ENCODE data around the gene PAWR. TPM values are rescaled to one million over a fixed set of nuclear protein-coding genes. Genes with fewer than 3 reads are reported as not detected.

Gene PAWR, protein sequence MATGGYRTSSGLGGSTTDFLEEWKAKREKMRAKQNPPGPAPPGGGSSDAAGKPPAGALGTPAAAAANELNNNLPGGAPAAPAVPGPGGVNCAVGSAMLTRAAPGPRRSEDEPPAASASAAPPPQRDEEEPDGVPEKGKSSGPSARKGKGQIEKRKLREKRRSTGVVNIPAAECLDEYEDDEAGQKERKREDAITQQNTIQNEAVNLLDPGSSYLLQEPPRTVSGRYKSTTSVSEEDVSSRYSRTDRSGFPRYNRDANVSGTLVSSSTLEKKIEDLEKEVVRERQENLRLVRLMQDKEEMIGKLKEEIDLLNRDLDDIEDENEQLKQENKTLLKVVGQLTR
- 11.4 and 20.8 TPM in 2 replicates for total RNA-seq

GRCh38 chr12:79690638-79691510, at the start of gene PAWR:
Gene PAWR, minus strand, starts transcription at chr12:79690964. Its CDS starts 720 bp downstream, at chr12:79690244.

Other genes with a start within 250 kb of the PAWR start
- 116 and 130 TPM in 2 replicates for gene PPP1R12A, start 244.1 kb upstream of the PAWR start, total RNA-seq